Measurements from ENCODE around the gene POLD2.

POLD2 gene

GRCh38 chr7:44112231-44112996 is 10.9 kb downstream of the POLD2 start:
- DNase-seq: no peak

GRCh38 chr7:44111761-44112160 is 11.6 kb downstream of the POLD2 start:
- DNase-seq: no peak

- no peak for DNase-seq
Observed at GRCh38 chr7:44110719-44111635, 12.4 kb downstream of the POLD2 start.

- DNase-seq: no peak
Observed at GRCh38 chr7:44109991-44110390, 13.4 kb downstream of the POLD2 start.

GRCh38 chr7:44108768-44109750 is 14.3 kb downstream of the POLD2 start:
- no peak for DNase-seq

- no peak for DNase-seq
Observed at GRCh38 chr7:44107961-44108767, 15.2 kb downstream of the POLD2 start.

- DNase-seq: no peak
Observed at GRCh38 chr7:44107116-44107960, 16.0 kb downstream of the POLD2 start.

GRCh38 chr7:44106311-44107065 is 16.9 kb downstream of the POLD2 start:
- no peak for DNase-seq

GRCh38 chr7:44105832-44106231 is 17.5 kb downstream of the POLD2 start:
- no peak for DNase-seq

- no peak for DNase-seq
Observed at GRCh38 chr7:44104860-44105771, 18.2 kb downstream of the POLD2 start.

- no peak for DNase-seq
Observed at GRCh38 chr7:44103923-44104859, 19.2 kb downstream of the POLD2 start, which contains the start of gene AEBP1. Gene AEBP1, plus strand, starts transcription at chr7:44104345. Its CDS starts 321 bp downstream, at chr7:44104666.

GRCh38 chr7:44103566-44103922 is 19.8 kb downstream of the POLD2 start:
- DNase-seq: no peak

- DNase-seq: no peak
Observed at GRCh38 chr7:44102846-44103565, 20.3 kb downstream of the POLD2 start.

GRCh38 chr7:44101966-44102845 is 21.1 kb downstream of the POLD2 start:
- no peak for DNase-seq

- DNase-seq: no peak
Observed at GRCh38 chr7:44101303-44101965, 21.9 kb downstream of the POLD2 start.

Measured in hematopoietic multipotent progenitor cell treated with erythropoietin and hydrocortisone succinate and interleukin-3 and kit ligand, for 8 days (in vitro differentiated cells).